IPS-NIHi7 (cell line): Measurements from ENCODE around the gene TANGO6.
"Not testable (repeated sequence)": the region's sequence is repeated elsewhere in the genome, so short reads cannot be mapped to it uniquely, and the experiment has no call there.

Experiments used
- DNase-seq: peaks from one replicate; pipeline ENCODE4 v3.0.0; 2012; ENCODE audit warnings: mixed read lengths; ENCODE audit errors: extremely low spot score

TANGO6 gene

GRCh38 chr16:69005641-69006355 lies 162.5 kb downstream of the TANGO6 start:
- DNase-seq, result no peak

- no peak for DNase-seq
These were observed 169.6 kb downstream of the TANGO6 start for GRCh38 chr16:69012906-69013305.

GRCh38 chr16:69013991-69014390 lies 170.7 kb downstream of the TANGO6 start:
- no peak for DNase-seq

GRCh38 chr16:69014811-69015210 lies 171.5 kb downstream of the TANGO6 start:
- no peak for DNase-seq

GRCh38 chr16:69017036-69017783 lies 173.9 kb downstream of the TANGO6 start:
- no peak for DNase-seq

GRCh38 chr16:69019811-69020210 lies 176.5 kb downstream of the TANGO6 start:
- DNase-seq, result no peak

- no peak for DNase-seq
These were observed 185.8 kb downstream of the TANGO6 start for GRCh38 chr16:69029121-69029520.

GRCh38 chr16:69031877-69032301 lies 188.6 kb downstream of the TANGO6 start:
- DNase-seq, result no peak

- no peak for DNase-seq
These were observed 190.0 kb downstream of the TANGO6 start for GRCh38 chr16:69033151-69033949.

- no peak for DNase-seq
These were observed 192.0 kb downstream of the TANGO6 start for GRCh38 chr16:69035375-69035774.

GRCh38 chr16:69036399-69037091 lies 193.2 kb downstream of the TANGO6 start:
- DNase-seq, result no peak

- no peak for DNase-seq
These were observed 194.2 kb downstream of the TANGO6 start for GRCh38 chr16:69037373-69038160.

- DNase-seq, result no peak
These were observed 196.1 kb downstream of the TANGO6 start for GRCh38 chr16:69039333-69039941.

- no peak for DNase-seq
These were observed 197.0 kb downstream of the TANGO6 start for GRCh38 chr16:69040144-69040909.

- no peak for DNase-seq
These were observed 205.2 kb downstream of the TANGO6 start for GRCh38 chr16:69048328-69049120.

- no peak for DNase-seq
These were observed 205.8 kb downstream of the TANGO6 start for GRCh38 chr16:69049146-69049545.

GRCh38 chr16:69049603-69050375 lies 206.5 kb downstream of the TANGO6 start:
- DNase-seq, result no peak

GRCh38 chr16:69051517-69051830 lies 208.1 kb downstream of the TANGO6 start:
- DNase-seq, result not testable (repeated sequence)
